GM19455 (cell line): Measurements from ENCODE around the gene IKBKE.

Source experiments
- ATAC-seq: cut with Tn5 transposase; IDR thresholded peaks from one replicate; pipeline ENCODE4 v1.9.1; 2021; ENCODE audit not compliant: unreplicated experiment

The IKBKE gene

DNA sequence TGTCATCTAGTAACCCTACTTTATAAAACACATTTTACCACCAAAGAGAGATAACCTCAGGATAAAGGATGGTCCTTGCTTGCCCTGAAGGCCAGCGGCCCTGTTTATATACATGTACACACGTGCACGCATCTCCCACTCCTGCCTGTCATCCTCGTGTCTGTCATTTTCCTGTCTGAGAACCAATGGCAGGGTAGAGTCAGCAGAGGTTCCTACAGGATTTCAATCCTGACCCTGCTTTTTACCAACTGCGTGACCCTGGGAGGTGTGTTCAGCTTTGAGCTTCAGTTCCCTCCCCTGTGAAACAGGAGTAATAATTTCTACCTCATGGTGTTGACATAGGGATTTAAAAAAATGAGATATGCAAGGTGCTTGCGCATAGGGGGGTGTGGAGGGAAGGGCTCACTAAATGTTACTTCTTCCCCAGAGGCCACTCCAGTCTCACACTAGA is 24.8 kb downstream of the IKBKE start:
- no peak for ATAC-seq

DNA sequence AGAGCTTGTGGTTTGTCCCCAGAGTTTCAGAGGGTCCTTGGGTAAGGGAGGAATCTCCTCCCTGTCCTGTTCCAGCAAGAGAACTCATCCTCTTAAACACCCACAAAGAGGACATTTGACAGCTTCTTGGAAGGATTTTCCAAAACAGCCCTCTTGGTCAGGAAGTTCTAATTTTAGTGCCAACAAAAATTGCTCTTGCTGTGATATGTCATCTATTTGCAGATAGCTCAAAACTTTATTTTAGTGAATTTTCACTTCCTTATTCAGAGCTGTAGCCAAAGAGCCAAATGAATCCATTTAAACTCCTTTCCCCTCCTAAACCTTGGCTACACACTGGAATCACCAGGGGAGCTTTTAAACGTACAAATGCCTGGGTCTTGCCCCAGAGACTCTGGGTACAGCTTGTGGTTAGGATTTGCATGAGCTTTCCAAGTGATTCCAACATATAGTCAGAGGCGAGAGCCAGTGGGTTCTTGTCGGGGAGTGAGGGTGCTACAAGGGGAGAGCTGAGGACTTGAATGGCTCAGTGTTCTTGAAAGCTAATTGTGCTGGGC is 25.3 kb downstream of the IKBKE start:
- no peak for ATAC-seq

DNA sequence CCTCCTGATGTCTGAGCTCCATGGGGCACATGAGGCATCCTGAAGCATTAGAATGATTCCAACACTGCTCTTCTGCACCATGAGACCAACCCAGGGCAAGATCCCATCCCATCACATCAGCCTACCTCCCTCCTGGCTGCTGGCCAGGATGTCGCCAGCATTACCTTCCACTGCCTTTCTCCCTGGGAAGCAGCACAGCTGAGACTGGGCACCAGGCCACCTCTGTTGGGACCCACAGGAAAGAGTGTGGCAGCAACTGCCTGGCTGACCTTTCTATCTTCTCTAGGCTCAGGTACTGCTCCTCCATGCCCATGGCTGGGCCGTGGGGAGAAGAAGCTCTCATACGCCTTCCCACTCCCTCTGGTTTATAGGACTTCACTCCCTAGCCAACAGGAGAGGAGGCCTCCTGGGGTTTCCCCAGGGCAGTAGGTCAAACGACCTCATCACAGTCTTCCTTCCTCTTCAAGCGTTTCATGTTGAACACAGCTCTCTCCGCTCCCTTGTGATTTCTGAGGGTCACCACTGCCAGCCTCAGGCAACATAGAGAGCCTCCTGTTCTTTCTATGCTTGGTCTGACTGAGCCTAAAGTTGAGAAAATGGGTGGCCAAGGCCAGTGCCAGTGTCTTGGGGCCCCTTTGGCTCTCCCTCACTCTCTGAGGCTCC is 26.0 kb downstream of the IKBKE start:
- no peak for ATAC-seq

DNA sequence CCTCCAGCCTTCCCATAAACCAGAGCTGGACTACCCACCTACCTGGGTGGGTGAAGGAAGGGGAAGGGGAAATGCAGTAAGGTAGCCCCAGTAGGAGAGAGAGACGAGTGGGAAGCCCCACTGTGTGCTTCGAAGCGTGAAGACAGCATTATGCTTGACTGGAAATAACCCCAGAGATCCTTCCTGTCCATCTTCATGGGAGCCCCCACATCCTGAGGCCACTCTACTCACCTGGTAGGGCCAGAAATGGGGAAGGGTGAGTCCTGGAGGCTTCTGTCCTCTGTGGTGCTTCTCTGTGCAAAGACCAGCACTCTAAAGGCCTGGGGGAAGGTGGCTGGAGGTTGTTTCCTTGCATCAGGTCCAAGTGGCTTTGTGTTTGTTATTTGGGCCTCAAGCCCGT is 27.1 kb downstream of the IKBKE start:
- no peak for ATAC-seq

DNA sequence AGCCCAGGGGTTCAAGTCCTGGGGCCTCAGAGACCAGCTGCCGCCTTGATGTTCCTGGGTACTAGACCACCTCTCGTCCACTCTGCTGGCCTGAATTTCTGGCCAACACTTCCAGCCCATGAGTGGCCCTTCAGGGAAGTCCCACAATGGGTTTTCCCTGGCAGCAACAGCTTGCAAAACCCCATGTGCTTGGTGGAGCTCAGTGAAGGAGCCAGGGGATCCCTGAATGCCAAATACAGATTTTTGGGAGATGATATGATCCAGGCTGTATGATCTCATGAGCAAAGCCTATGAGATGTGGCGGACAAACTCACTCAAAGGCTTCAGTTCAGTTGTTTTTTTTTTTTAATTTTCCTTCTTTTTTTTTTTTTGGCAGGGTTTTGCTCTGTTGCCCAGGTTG is 27.5 kb downstream of the IKBKE start:
- no peak for ATAC-seq

DNA sequence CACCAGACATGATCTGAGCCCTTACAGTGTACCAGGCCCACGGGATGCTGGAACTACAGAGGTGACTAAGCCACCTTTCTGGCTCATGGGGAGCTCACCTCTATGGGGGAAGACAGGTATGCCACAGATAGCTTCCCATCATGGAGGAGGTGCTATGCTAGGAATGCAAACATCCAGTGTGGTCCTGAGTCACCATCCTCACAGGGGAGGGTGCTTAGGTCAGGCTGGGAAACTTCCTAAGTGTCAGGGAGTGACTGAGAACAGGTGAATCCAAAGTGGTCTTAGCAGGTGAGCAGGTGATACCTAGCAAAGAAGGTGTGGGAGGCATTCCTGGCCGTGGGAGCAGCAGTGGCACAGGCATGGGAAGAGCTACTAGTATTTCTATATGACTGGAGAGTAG is 28.4 kb downstream of the IKBKE start:
- ATAC-seq, result no peak

DNA sequence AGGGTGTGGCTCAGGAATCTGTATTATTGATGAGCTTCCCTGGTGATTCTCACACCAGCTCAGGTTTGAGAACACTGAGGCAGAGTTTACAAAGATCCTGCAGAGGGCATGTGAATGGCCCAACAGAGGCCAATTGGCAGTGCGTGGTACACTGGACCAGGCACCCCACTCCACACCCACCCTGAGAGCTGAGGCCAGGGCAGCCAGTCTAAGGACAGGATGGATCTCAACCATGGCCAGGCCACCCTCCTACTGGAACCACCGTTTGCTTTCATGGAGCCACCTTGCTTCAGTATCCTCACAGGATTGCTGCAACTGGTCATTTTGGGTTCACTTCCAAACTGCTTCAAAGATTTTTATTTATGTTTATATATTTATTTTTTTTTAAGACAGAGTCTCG is 29.8 kb downstream of the IKBKE start:
- ATAC-seq, result no peak

DNA sequence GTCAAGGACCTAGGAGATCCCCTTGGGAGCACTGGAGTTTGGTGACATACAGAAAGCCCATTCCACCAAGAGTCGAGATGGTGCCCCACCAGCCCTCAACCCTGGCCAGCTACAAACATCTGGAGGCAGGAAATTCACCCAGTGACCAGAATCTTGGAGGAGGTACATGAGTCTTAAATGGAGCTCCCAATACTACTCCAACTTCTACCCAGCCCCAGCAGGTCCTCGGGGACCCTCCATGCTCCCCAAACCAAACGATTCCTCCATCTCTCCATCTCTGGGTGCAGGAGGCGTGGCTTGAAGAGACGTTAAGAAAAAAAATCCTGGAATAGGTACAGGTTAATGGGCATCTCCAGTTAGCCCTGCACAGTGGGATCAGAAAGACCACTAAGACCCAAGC is 31.6 kb downstream of the IKBKE start:
- ATAC-seq, result no peak

DNA sequence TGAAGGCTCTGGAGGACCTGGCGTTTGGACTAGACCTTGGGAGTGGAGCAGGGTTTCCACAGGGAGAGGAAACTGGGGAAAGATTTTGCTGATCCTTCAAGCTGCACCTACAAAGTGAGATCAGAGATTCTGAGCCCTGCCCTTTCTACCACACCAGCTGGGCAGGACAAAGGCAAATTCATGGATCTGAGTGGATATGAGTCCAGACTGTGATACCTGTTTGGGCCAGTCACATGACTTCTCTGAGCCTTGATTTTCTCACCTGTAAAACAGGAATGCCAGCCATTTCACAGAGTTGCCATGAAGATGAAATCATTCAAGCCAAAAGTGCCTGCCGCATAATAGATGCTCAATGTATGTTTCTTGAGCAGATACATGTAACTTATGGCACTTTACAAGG is 32.1 kb downstream of the IKBKE start:
- no peak for ATAC-seq

DNA sequence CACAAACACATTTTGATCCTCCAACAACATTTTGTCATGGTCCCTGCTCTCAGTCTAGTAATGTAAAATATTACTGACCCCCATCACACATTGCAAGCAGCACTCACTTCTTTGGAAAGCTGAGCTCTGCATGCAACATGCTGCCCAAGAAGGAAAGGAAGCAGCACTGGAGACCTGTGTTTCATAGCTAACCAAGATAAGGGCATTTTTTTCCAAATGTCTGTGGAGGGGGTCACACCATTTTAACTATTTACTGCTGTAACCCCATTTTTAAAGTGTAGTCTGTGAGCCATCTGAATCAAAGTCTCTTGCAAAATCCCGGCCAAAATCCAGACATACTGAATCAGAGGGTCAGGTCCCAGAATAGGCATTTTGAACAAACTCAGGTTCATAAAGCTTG is 32.5 kb downstream of the IKBKE start:
- ATAC-seq, result no peak

DNA sequence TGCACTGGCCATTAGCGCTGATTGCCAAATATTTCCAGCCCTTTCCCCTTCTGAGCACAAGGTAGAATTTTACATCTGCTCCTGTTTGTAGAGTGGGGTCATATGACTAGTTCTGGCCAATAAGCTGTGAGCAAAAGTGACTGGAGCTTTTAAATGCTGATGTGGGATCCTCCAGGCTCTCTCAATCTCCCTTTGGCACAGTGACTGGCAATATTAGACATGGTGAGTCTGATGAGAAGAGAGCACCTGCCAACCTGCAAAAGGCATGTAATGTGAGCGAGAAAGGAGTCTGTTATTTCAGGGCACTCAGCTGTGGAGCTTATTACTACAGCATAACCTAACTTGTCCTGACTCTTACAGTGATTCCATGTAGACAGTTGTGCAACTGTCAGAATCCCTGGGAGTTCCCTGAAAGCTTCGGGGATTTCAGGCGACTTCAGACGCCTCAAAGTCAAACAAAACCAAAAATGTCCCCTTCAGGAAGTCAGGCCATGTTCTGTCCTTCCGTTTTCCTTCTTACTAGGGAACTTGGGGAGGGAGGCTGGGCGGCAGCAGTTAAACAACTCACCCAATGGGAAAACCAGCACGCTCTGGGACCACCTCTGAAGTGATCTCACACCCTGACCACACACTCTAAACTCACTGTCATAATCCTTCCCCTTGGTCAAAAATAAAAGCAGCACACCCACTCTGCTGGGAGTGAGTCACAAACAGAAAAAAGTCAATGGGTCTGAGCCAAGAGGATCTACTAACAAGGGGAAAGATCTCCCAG is 33.5 kb downstream of the IKBKE start:
- ATAC-seq, result no peak

DNA sequence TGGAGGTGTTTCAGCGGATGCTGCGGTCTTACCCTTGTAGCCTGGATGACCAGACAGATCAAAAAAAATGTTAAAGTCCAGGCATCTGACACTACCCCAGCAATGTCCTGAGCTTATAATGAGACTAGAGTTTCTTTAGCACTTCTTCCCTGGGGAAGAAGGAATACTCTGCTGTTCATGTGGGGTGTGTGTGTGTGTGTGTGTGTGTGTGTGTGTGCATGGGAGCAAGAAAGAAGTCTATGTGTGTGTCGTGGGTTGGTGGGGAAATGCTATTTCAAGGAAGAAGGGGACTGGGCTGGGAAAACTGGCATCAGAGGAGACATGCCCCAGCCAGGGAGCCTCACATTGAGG is 34.1 kb downstream of the IKBKE start:
- ATAC-seq, result no peak

DNA sequence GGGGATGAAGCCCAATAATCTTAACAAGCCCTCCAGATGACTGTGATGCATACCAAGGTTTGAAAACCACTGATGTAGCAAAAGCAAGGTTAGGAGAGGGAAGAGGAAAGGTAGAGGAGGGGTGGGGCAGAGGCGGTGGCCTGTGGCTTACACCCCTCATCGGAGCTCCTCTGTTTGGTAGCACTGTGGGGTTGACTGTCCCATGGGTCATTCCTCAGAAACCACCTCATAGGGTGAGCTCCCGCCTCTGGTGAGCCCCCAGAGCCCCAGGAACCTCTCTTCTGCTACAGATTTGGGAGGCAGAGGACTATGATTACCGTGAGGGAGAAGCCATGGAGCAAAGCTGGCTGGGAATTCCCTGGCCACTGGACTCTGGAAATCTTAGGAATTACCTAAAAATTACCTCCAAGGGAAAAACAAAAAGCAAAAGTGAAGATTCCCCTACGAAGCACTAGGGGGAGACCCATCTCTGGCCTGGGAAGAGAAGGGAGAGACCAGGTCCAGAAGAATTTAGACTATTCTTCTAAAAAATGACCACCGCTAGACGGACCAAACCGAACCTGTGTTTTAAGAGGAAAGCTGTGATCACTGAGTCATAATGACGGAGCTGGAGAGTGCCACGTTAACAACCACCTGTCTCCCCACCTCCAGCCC is 35.6 kb downstream of the IKBKE start:
- no peak for ATAC-seq

DNA sequence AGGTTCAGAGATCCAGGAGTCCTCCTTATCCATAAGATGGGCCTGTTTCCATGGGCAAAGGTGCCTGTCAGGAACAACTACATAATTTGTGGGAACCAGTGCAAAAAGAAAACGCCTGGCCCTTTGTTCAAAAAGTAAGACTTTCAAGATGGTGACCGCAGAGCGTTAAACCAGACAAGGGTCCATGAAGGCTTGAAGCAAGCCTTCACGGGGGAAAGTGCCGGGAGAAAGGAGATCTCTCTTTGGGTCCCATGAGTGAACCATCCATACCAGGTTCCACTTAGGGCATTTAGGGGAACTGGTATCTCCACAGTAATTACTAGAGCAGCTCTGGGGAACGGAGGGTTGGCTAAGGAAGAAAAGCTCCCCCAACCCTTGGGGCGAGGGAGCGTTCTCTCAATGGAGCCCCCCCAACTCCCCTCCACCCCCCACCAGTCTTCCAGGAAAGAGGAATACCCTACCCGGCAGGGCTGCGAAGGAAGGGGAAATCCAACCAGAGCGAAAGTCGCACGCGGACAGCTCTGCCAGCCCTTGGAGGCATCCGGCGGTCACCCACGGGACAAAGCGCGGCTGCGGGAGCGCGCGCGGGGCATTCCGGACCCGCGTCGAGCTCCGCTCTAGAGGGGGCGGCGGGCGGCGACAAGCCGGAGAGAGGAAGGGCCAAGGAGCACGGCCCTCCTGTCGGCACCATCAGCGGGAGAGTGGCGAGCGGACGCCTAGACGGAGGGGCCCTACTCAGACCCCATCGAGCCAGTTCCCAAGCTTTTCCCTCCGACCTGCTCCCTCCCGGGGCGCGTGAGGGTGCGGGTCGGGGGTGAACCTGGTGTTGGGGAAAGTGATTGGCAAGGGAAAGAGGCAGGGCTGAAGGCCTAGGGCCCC is 36.4 kb downstream of the IKBKE start:
- no peak for ATAC-seq

DNA sequence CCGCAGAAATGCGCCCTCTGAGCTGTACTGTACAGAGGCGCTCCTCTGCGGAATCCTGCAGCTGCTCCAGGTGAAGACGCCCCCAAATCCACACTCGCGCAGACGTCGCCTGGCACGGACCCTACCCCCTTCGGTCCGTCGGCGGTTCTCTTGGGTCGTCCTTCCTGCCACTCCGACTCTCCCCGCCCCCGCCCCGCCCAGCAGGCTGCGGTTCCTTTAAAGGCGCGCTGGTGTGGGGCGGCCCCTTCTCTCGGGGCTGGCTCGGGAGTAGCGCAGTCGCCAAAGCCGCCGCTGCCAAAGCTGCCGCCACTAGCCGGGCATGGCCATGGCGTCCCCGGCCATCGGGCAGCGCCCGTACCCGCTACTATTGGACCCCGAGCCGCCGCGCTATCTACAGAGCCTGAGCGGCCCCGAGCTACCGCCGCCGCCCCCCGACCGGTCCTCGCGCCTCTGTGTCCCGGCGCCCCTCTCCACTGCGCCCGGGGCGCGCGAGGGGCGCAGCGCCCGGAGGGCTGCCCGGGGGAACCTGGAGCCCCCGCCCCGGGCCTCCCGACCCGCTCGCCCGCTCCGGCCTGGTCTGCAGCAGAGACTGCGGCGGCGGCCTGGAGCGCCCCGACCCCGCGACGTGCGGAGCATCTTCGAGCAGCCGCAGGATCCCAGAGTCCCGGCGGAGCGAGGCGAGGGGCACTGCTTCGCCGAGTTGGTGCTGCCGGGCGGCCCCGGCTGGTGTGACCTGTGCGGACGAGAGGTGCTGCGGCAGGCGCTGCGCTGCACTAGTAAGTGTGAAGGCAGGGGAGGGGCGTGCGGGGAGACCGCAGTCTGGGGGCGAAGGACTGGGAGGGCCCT is 37.2 kb downstream of the IKBKE start, which contains the start of gene RASSF5:
RASSF5 (plus strand) TSS at position 248 of the 846 bp plus-strand sequence; CDS start at position 320, 72 bp downstream.
- no peak for ATAC-seq

DNA sequence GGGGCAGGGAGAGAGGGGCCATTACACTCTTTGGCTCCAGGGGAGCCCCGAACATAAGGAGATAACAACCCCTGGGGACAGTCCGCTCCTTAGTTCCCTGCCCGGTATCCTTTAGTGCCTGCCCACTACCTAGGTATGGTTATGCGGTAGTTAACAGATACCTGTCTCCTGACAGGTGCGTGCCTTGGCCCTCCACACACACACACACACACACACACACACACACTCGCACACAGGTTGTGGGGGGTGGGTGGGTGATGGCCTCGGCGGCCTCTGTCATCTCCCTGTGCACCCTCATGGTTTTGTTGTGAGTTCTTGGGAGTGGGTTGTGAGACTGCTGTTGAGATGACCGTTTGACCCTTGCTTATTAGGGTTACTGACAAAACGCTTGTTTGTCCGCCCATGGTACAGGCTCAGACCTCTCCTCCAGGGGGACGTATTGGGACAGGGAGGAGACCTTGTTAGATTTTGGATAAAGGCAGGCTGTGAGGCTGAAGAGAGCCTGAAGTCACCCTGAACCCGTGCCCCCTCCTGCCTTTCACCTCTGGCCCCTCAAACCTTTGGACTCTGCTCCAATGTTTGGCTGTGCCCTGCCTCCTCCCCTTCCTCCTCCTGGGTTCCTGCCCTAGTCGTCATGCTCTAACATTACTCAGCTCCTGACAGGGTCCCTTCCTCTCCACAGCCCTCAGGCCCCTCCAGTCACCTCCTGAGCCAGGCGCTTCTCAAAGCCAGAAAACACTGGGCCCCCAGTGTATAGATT is 38.0 kb downstream of the IKBKE start:
- ATAC-seq, result no peak

DNA sequence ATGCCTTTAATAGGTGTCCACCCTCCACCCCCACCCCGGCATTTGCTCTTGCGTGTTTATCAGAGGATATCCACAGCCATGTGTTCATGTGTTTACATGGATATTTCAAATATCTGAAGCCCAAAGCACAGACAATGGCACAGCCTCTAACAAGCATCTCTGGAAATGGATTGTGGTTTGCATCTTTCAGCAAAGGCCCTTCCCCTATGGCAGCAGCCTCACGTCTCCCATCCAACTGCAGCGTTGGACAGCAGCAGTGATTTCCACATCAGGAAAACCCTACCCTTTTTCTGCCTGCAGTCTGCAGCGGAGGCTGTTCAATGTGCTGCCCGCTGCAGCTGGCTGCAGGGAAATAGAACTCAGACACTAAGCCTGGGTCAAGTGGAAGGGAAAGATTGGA is 38.7 kb downstream of the IKBKE start:
- no peak for ATAC-seq

DNA sequence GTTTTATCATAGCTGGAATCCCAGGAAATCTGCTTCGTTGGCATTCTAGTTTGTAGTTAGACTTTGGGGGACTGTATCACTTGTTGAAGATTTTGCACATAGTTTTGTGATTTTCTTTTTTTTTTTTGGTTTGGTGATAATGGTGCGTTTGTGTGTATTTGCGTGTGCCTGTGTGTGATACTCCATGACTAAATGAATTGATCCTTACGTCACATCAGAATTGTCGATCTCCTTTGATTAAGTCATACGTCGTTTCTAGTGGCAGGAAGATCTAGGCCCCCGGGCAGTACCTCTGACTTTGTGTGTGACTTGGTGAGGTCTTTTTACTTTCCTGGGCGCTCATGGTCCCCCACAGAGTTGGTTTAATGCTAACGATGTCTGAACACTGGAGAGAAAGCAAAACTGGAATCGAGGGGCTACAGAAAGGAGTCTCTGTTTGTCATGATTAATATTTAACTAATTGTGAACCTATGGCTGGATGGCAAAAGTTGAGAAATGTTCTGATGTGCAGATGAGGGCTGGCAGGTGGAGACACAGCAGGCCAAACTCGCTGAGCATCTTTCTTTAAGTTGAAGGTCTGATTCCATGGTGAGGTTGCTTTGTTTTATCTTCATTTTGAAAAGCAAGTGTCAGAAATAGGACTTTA is 39.5 kb downstream of the IKBKE start:
- no peak for ATAC-seq

DNA sequence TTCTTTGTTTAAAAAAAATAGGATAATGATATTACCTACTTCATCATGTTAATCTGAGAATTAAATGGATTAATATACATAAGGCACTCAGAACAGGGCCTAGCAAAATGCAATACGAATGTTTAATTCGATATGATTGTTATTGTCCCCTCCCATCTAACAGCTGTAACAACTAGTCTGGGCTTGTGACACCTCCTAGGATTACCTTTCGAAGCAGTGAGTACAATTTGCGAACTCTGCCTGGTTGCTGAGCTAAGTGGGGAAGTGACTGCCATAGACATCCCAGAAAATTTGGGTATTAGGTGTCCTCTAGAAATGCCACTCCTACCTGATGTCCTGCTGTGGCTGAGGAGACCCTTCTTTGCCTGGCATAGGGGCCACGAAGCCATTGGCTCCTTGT is 40.1 kb downstream of the IKBKE start:
- ATAC-seq, result no peak
